Activated CD4-positive, alpha-beta T cell treated with anti-CD3 and anti-CD28 coated beads, Interleukin-2, amount 10 ng/mL, durations not matched to agents 24 days and 14 days (primary cell): ENCODE measurements around the gene ERCC1. TPM values are rescaled to one million over a fixed set of nuclear protein-coding genes. Genes with fewer than 3 reads are reported as not detected.
A peak's percentile ranks its signal among the peaks of the same experiment; 100 is the strongest.

Experiments
- DNase-seq: peaks from one replicate; pipeline ENCODE4 v3.0.0; 2022
- H3K27ac Mint-ChIP-seq: one replicate; pipeline ENCODE4 v1.8.0; 2022; ENCODE audit warnings: mild to moderate bottlenecking, mixed read lengths
- H3K27me3 Mint-ChIP-seq: one replicate; pipeline ENCODE4 v1.8.0; 2022; ENCODE audit warnings: mixed read lengths
- H3K36me3 Mint-ChIP-seq: one replicate; pipeline ENCODE4 v1.8.0; 2022; ENCODE audit warnings: low read depth, mild to moderate bottlenecking, mixed read lengths
- H3K4me1 Mint-ChIP-seq: one replicate; pipeline ENCODE4 v1.8.0; 2021; ENCODE audit warnings: mixed read lengths
- H3K4me3 Mint-ChIP-seq: one replicate; pipeline ENCODE4 v1.8.0; 2022; ENCODE audit warnings: mild to moderate bottlenecking, moderate library complexity, mixed read lengths
- H3K9me3 Mint-ChIP-seq: one replicate; pipeline ENCODE4 v1.8.0; 2021; ENCODE audit warnings: mixed read lengths
- intact Hi-C: fragments of 100-400 bp; cut with micrococcal nuclease; formaldehyde crosslinking; loops from one replicate; pipeline ENCODE4 v1.15.1; 2023
- total RNA-seq: library from RNA; stranded (reverse); gene quantifications from 2 replicates; pipeline ENCODE4 v1.2.3, GENCODE V29; 2022

Gene ERCC1
- total RNA-seq, 1 donor from 2014 or later, result 123 TPM

DNA sequence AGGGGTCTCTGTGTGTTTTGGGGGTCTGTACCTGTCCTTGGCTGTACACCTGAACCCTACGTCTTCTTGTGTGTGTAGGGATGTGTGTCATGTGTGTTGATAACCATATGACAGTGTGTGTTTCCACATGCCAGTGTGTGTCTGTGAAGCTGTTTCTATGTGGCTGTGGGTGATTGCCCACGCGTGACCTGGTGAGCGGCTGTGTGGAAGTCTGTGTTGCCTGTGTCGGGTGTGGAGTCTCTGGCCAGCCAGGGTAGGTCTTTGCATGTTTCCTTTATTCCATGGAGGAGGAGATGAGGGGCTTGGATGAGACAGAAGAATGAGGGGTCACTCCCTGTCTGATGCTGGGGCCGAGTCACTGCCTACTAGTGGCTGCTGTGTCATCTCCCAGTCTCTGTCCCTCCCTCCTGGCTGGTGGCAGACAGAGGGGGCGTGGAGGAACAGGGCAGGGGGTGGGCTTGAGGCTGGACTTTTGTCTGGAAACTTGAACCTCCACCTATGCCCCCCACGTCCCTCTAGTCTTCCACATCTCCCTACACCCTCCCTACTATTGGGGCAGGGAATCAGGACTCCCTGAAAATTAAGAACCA, 41.2 kb upstream of the ERCC1 start:
- Mint-ChIP-seq H3K9me3 (no peaks in the 10 kb centered on the region), H3K27ac (no peak overlapping the region), H3K27me3 (peaks cover 28% of the 10 kb centered on the region), H3K4me3 (no peak overlapping the region), H3K36me3 (no peaks in the 10 kb centered on the region), H3K4me1 (peaks cover 14% of the 10 kb centered on the region)
- DNase-seq, result no peak
- intact Hi-C loops, result loop anchor here (1.0 kb wide), 1 partner anchor 9 kb away; no protein-coding TSS in a partner anchor

DNA sequence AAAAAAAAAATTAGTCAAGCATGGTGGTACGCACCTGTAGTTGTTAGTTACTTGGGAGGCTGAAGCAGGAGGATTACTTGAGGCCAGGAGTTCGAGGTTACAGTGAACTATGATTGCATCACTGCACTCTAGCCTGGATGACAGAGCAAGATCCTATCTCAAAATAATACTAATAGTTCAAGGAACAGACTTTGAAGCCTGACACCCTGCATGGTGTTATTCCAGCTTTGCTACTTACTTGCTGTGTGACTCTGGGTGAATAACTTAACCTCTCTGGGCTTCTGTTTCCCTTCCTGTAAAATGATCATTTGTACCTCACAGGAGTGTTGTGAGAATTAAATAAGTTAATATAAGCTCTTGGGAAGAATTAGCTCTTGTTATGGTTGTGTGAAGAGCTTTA, 40.6 kb upstream of the ERCC1 start:
- H3K27me3 Mint-ChIP-seq, result peaks cover 28% of the 10 kb centered on the region
- no peak for DNase-seq
- H3K4me3 Mint-ChIP-seq, result no peak overlapping the region
- peaks cover 10% of the 10 kb centered on the region for H3K4me1 Mint-ChIP-seq
- no peaks in the 10 kb centered on the region for H3K36me3 Mint-ChIP-seq
- H3K9me3 Mint-ChIP-seq, result no peaks in the 10 kb centered on the region
- intact Hi-C loops, result no loop called here
- H3K27ac Mint-ChIP-seq, result no peak overlapping the region

- H3K27ac Mint-ChIP-seq, result no peak overlapping the region
Observed at GRCh38 chr19:45463241-45463640, 39.5 kb upstream of the ERCC1 start.

DNA sequence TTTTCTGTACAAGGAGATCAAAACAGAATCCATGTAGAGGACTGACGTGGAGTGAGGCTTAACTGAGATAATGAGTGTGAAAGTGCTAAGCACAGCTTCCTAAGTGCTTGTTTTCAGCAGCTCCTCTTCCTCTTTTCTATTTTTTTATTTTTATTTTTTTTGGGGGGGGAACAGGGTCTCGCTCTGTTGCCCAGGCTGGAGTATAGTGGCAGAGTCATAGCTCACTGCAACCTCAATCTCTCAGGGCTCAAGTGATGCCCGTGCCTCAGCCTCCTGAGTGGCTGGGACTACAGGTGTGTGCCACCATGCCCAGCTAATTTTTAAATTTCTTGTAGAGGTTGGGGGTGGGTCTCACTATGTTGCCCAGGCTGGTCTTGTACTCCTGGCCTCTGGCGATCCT, 38.5 kb upstream of the ERCC1 start:
- intact Hi-C loops, result no loop called here
- Mint-ChIP-seq H3K27me3 (peaks cover 30% of the 10 kb centered on the region), H3K36me3 (no peaks in the 10 kb centered on the region), H3K4me1 (peaks cover 3% of the 10 kb centered on the region), H3K4me3 (no peak overlapping the region), H3K9me3 (no peaks in the 10 kb centered on the region), H3K27ac (no peak overlapping the region)
- no peak for DNase-seq

More at GRCh38 chr19:45463241-45463640, 39.5 kb upstream of the ERCC1 start:
- Mint-ChIP-seq H3K9me3 (no peaks in the 10 kb centered on the region), H3K4me1 (peaks cover 8% of the 10 kb centered on the region), H3K4me3 (no peak overlapping the region), H3K36me3 (no peaks in the 10 kb centered on the region), H3K27me3 (peaks cover 28% of the 10 kb centered on the region)
- no peak for DNase-seq
- intact Hi-C loops, result no loop called here

GRCh38 chr19:45460807-45461347, 37.2 kb upstream of the ERCC1 start:
- H3K27ac Mint-ChIP-seq, result no peak overlapping the region

DNA sequence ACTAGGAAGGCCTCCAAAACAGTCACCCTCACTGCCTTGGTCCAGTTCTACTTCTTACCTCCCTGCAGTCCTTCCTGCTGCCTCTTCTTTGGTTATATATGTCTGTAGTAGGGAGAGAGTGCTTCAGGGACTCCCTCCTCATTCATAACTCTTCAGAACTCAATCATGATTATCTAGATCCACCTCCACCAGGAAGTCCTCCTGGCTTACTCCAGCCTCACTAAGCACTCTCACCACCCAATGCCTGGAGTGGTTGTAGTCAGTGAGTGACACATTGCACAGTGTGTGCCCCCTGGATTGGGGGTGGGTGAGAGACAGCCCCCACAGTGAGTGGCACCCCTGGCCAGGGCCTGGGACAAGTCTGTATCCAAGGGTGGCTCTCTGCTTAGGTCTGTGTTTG, 34.1 kb upstream of the ERCC1 start:
- peaks cover 19% of the 10 kb centered on the region for H3K27me3 Mint-ChIP-seq
- DNase-seq, result no peak
- intact Hi-C loops, result no loop called here
- no peaks in the 10 kb centered on the region for H3K36me3 Mint-ChIP-seq
- no peak overlapping the region for H3K27ac Mint-ChIP-seq
- H3K4me3 Mint-ChIP-seq, result no peak overlapping the region
- no peaks in the 10 kb centered on the region for H3K9me3 Mint-ChIP-seq
- H3K4me1 Mint-ChIP-seq, result peaks cover 15% of the 10 kb centered on the region

More at GRCh38 chr19:45460807-45461347, 37.2 kb upstream of the ERCC1 start:
- Mint-ChIP-seq H3K4me3 (no peak overlapping the region), H3K9me3 (no peaks in the 10 kb centered on the region), H3K27me3 (peaks cover 23% of the 10 kb centered on the region), H3K36me3 (no peaks in the 10 kb centered on the region), H3K4me1 (peaks cover 7% of the 10 kb centered on the region)
- intact Hi-C loops, result no loop called here
- no peak for DNase-seq

DNA sequence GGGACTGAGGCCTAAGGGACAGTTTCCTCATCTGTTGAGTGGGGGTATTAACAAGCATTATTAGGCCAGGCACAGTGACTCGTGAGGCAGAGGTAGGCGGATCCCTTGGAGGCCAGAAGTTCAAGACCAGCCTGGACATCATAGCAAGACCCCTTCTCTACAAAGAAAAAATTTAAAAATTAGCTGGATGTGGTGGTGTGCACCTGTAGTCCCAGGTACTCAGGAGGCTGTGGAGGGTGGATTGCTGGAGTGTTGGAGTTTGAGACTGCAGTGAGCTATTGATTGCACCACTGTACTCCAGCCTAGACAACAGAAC, 32.7 kb upstream of the ERCC1 start:
- H3K9me3 Mint-ChIP-seq, result no peaks in the 10 kb centered on the region
- H3K27me3 Mint-ChIP-seq, result peaks cover 24% of the 10 kb centered on the region
- H3K4me1 Mint-ChIP-seq, result peaks cover 24% of the 10 kb centered on the region
- no peak overlapping the region for H3K27ac Mint-ChIP-seq
- H3K4me3 Mint-ChIP-seq, result no peak overlapping the region
- intact Hi-C loops, result loop anchor here (1.0 kb wide), 1 partner anchor 9 kb away; no protein-coding TSS in a partner anchor
- no peak for DNase-seq
- H3K36me3 Mint-ChIP-seq, result no peaks in the 10 kb centered on the region

GRCh38 chr19:45455707-45456499, 32.2 kb upstream of the ERCC1 start:
- Mint-ChIP-seq H3K27me3 (peaks cover 25% of the 10 kb centered on the region), H3K27ac (peak overlapping the region; percentile 76), H3K9me3 (no peaks in the 10 kb centered on the region), H3K4me3 (peak overlapping the region; percentile 65), H3K4me1 (peaks cover 29% of the 10 kb centered on the region), H3K36me3 (no peaks in the 10 kb centered on the region)
- intact Hi-C loops, result loop anchor here (1.0 kb wide), 1 partner anchor 9 kb away; no protein-coding TSS in a partner anchor
- peak; percentile 76 for DNase-seq

DNA sequence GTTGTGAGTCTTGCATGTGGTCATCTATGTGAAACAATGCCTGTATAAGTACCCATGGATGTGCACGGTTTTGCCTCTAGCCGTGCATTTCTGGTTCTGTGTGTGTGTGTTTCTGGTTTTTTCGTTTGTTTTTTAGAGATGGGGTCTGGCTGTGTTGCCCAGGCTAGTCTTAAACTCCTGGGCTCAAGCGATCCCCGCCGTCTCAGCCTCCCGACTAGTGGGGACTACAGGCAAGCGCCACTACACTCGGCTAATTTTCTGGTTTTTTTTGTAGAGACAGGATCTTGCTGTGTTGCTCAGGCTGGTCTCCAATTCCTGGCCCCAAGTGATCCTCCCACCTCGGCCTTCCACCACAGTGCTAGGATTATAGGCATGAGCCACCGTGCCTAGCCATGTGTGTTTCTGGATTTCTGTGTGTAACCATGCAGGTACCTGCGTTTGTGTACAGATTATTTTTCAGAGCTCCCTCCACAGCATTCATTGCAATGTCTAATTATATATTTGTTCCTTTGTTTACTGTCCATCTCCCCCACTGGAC, 28.2 kb upstream of the ERCC1 start:
- Mint-ChIP-seq H3K27ac (peak overlapping the region; percentile 96), H3K4me1 (peaks cover 45% of the 10 kb centered on the region), H3K36me3 (no peaks in the 10 kb centered on the region), H3K27me3 (peaks cover 18% of the 10 kb centered on the region), H3K9me3 (no peaks in the 10 kb centered on the region), H3K4me3 (peak overlapping the region; percentile 88)
- intact Hi-C loops, result loop anchor here (1.0 kb wide), 2 partner anchors 9 to 26 kb away; no protein-coding TSS in a partner anchor
- DNase-seq, result no peak

DNA sequence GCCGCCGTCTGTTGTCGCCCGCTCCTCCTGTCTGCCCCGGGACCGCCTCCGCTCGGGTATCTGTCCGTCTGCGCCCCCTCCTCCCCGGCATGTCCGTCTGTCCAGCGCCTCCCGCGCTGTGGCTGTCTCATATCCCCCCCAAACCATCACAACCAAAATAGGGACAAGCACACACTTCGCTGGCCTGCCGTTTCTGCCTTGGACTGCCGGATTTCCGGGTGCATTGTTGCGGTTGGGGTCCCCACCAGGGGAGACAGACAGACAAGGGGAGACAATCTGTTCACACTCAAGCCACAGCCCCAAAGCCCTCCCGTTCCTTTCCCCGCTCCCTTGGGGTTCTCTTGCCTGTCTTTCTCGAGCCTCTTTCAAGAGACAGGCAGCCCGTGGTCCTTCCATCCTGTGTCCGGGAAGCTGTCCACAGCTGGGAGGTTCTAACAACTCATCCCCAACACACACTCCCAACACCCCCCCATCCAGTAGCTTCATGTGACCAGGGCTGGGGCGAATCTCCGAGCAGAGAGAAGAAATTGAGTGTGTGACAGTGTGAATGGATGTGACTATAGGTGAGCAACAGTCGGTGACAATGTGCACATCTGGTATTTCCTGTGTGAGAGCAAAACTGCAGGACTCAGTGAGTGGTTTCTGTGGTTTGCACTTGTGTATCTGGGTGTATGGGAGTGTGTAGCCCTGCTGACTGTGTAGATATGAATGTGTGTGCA, 27.6 kb upstream of the ERCC1 start:
- H3K9me3 Mint-ChIP-seq, result no peaks in the 10 kb centered on the region
- H3K27me3 Mint-ChIP-seq, result peaks cover 18% of the 10 kb centered on the region
- H3K4me3 Mint-ChIP-seq, result peak overlapping the region; percentile 88
- H3K27ac Mint-ChIP-seq, result peak overlapping the region; percentile 96
- intact Hi-C loops, result loop anchor here (1.0 kb wide), 2 partner anchors 8 to 27 kb away; no protein-coding TSS in a partner anchor
- peak; percentile 89 for DNase-seq
- no peaks in the 10 kb centered on the region for H3K36me3 Mint-ChIP-seq
- peaks cover 45% of the 10 kb centered on the region for H3K4me1 Mint-ChIP-seq

GRCh38 chr19:45450012-45450333, 26.3 kb upstream of the ERCC1 start:
- H3K9me3 Mint-ChIP-seq, result no peaks in the 10 kb centered on the region
- peaks cover 35% of the 10 kb centered on the region for H3K4me1 Mint-ChIP-seq
- H3K27me3 Mint-ChIP-seq, result peaks cover 18% of the 10 kb centered on the region
- H3K4me3 Mint-ChIP-seq, result peak overlapping the region; percentile 97
- no peak for DNase-seq
- no peaks in the 10 kb centered on the region for H3K36me3 Mint-ChIP-seq
- peak overlapping the region; percentile 100 for H3K27ac Mint-ChIP-seq
- intact Hi-C loops, result loop anchor here (1.0 kb wide), 1 partner anchor 19 kb away; no protein-coding TSS in a partner anchor

GRCh38 chr19:45448887-45449299, 25.2 kb upstream of the ERCC1 start:
- peak overlapping the region; percentile 14 for H3K4me3 Mint-ChIP-seq
- no peaks in the 10 kb centered on the region for H3K9me3 Mint-ChIP-seq
- peak overlapping the region; percentile 31 for H3K27ac Mint-ChIP-seq
- intact Hi-C loops, result no loop called here
- H3K27me3 Mint-ChIP-seq, result peaks cover 19% of the 10 kb centered on the region
- H3K4me1 Mint-ChIP-seq, result peaks cover 38% of the 10 kb centered on the region
- H3K36me3 Mint-ChIP-seq, result no peaks in the 10 kb centered on the region
- no peak for DNase-seq

GRCh38 chr19:45448425-45448756, 24.7 kb upstream of the ERCC1 start:
- Mint-ChIP-seq H3K9me3 (no peaks in the 10 kb centered on the region), H3K4me1 (peaks cover 41% of the 10 kb centered on the region), H3K4me3 (peak overlapping the region; percentile 6), H3K36me3 (no peaks in the 10 kb centered on the region), H3K27me3 (peaks cover 15% of the 10 kb centered on the region), H3K27ac (no peak overlapping the region)
- no peak for DNase-seq
- intact Hi-C loops, result no loop called here
